Measurements from ENCODE around the gene MRPS35.
A peak's percentile ranks its signal among the peaks of the same experiment; 100 is the strongest.
"Not testable (repeated sequence)": the region's sequence is repeated elsewhere in the genome, so short reads cannot be mapped to it uniquely, and the experiment has no call there.

Gene MRPS35

DNA sequence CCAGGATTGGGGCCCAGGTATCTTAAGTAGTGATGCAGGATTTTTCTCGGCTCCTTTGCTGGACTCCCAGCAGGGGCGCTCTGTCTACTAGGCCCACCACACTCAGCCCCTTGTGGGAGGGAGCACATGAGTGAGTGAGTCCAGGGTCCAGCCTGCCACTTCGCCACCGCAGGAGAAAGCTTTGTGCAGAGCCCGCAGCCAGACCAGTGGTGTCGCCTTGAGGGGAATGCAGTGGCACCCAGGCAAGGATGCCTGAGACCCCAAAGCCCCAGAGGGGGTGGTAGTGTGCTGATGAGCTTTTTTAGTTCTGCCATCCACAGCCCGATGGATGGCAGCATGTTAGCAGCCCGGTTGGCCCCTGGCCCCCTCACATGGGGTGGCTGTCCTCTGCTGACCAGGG is 5.4 kb upstream of the MRPS35 start:
- no peak for FAIRE-seq

DNA sequence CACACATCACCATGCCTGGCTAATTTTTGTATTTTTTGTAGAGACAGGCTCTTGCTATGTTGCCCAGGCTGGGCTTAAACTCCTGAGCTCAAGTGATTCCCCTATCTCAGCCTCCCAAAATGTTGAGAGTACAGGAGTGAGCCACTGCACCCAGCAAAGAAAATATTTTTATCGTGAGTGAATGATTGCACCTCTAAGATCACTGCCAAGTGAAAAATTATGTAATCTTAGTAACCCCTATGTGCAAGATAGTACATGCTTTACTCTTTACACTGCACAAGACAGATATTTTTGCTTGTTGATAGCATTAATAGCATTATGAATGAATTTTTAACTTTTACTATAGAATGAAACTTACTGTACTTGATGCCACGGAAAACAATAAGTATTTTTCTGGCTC is 3.4 kb upstream of the MRPS35 start:
- DNase-seq (ENCODE audit: extremely low spot score, insufficient read length, low read depth) (no peak), FAIRE-seq (no peak)

More for the DNA sequence above, 5.4 kb upstream of the MRPS35 start:
- no peak for DNase-seq (ENCODE audit: extremely low spot score, insufficient read length, low read depth)

DNA sequence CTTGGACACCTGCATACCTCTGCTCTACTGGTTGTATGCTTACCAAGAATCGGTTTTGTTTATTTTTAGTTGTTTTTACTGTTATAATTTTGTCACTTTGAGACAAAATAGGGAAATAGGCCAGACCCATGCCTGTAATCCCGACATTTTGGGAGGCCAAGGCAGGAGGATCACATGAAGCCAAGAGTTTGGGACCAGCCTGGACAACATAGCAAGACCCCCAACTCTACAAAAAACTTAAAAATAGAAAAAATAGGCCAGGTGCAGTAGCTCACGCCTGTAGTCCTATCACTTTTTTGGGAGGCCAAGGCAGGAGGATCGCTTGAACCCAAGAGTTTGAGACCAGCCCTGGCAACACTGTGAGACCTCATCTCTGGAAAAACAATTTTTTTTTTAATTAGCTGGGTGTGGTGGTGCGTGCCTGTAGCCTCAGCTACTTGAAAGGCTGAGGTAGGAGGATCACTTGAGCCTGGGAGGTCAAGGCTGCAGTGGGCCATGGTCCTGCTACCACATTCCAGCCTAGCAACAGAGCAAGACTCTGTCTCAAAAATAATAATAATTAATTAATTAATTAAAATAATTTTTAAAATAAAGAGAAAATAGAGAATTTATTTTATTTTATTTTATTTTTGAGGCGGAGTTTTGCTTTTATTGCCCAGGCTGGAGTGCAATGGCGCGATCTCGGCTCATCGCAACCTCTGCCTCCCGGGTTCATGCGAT is 1.3 kb upstream of the MRPS35 start:
- no peak for FAIRE-seq
- no peak for DNase-seq (ENCODE audit: extremely low spot score, insufficient read length, low read depth)

DNA sequence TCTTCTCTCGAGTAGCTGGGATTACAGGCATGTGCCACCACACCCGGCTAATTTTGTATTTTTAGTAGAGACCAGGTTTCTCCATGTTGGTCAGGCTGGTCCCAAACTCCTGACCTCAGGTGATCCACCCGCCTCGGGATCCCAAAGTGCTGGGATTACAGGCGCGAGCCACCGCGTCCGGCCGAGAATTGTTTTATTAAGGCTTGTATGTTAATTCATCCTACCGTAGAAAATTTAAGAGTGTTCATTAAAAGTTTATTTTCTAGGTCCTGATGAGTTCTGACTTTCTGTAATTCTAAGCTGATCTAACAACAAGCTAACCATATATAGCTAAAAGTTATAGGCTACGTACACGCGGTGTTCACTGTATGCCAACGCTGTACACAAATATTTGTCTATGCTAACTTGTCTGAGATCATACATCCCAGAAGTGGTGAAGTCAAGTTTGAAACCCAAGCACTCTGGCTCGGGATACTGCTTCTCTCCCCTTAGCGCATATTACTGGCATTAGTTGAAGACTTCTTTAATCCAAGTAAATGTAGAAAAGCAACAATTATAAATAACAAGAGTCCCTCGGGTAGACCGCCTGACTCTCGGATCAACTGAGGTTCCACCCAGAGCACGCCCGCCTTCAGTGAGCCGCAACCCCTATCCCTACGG is 570 bp upstream of the MRPS35 start:
- no peak for FAIRE-seq

DNA sequence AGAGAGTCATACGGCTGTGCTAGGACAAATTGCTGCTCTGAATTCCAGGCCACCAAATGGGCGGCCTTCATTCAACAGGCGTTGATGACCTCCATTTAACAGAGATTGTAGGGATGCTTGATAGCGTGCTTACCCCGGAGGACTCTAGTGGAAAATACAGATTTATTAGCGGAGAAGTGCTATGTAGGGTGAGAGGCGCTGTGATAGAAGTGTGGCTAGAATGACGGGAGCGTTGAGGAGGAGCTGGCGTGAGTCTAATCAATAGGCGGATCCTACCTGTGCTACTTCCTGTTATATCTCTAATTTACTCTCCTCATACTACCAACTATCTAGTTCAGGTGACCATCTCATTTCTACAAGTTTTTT is 668 bp downstream of the MRPS35 start:
- DNase-seq (ENCODE audit: extremely low spot score, insufficient read length, low read depth) (no peak), FAIRE-seq (no peak)

More for the DNA sequence above, 570 bp upstream of the MRPS35 start:
- DNase-seq (ENCODE audit: extremely low spot score, insufficient read length, low read depth): no peak

DNA sequence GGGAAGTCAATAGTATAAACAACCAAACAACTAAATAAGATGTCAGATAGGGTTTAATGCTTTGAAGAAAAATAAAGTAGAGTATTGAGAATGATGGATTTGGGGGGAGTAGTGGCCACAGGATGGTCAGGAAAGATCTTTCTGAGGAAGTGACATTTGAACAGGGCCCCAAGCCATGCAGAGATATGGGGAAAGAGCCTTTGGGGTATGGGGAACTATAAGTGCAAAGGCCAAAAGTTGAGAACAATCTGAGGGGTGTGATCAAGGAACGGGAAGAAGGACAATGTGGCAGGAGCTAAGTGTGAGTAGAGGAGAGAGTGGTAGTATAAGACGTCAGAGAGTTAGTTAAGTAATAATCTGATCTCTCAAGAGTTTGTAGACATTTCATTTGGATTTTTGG is 1.3 kb downstream of the MRPS35 start:
- DNase-seq (ENCODE audit: extremely low spot score, insufficient read length, low read depth): no peak
- FAIRE-seq: no peak

DNA sequence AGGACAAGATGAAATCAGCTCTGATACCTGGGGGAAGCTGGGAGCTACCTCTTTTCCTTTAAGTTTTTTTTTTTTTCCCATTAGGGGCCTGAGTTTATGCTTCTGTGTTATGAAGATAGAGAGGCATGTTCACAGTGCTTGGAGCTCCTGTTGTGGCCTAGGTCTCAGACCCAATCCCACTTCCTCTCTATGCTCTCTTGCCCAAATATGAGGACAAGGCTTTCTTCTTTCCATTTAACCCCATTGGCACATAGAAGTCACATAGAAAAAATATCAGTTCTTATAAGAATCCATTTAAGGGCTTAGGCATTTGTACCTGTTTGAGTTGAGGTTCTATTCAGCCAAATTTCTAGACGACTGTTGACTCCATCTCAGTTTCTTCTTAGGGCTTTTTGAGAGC is 12.6 kb downstream of the MRPS35 start:
- DNase-seq (ENCODE audit: extremely low spot score, insufficient read length, low read depth) (no peak), FAIRE-seq (no peak)

DNA sequence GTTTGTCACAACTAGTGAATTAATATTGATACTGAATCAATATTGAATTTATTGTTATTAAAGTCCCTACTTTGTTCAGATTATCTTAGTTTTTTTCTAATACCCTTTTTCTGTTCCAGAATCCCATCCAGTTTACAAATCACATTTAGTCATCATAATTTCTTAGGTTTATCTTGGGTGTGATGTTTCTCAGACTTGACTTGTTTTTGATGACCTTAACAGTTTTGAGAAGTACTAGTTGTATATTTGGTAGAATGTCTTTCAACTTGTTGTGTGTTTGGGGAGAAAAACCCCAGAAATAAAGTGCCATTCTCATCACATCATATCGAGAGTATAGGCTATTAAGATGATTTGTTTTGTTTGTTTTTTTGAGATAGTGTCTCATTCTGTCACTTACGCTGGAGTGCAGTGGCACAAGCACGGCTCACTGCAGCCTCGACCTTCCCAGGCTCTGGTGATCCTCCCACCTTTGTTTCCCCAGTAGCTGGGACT is 19.5 kb downstream of the MRPS35 start:
- FAIRE-seq (no peak), DNase-seq (ENCODE audit: extremely low spot score, insufficient read length, low read depth) (no peak)

DNA sequence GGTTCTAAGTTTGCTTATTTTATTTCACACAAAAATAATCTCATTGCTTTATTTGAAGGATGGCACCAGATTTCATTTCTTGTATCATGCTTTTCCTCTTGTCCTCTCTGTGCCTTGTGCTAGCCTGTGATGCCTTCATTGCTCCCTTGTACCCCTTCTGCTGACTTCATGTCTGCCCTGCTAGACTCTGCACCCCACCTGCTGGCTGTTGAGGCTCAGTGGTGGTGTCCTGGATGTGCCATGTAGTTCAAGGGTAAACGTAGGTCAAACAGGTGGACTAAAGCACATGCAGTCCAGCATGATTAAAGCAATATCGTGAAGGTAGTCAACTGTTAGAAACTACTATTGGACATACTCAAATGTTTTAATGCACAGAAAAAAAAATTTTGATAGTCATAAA is 21.6 kb downstream of the MRPS35 start:
- DNase-seq (ENCODE audit: extremely low spot score, insufficient read length, low read depth) (no peak), FAIRE-seq (no peak)

DNA sequence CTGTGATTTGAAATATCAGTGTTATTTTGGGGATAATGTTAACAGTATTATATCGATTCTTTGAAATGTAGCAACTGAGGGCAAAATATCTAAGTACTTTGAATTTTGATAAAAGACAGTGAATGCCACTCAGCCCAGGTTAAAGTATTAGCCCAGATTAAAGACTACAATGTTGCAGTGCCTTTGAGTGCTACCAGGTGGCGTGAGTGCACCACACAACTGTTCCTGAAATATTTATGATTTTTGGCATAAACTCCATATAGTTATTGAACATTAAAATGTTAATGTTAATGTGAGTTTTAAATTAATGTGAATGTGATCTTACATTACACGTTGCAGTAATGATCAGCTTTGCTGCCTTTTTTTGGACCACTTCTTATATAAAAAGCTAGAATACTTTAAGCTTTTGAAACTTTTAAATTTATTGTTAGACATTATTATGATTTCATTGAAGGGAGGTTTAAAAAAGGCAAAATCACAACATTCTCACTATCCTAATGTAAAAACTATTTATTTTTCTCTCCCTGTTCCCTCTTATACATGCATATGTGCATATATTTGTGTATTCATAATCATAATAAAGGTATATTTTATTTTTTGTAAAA is 22.5 kb downstream of the MRPS35 start:
- peak; percentile 36 for DNase-seq (ENCODE audit: extremely low spot score, insufficient read length, low read depth)
- FAIRE-seq: peak; percentile 65

DNA sequence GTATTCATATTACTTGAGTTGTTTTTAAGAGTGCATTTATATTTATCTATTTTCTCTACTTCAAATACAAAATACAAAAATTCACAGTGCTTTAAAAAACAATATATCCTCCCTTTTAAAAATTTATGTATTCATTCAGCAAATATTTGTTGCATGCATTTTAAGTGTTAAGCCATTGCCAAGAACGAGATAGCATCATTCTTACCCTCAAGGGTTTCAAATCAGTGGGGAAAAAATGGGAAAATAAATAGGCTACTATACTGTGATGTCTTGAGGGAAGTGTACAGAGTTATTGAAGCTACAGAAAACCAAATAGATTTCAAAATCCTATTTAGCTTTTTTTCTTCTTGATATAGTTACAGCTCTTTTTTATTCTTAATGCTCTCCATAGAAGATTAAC is 23.2 kb downstream of the MRPS35 start:
- FAIRE-seq (no peak), DNase-seq (ENCODE audit: extremely low spot score, insufficient read length, low read depth) (no peak)

DNA sequence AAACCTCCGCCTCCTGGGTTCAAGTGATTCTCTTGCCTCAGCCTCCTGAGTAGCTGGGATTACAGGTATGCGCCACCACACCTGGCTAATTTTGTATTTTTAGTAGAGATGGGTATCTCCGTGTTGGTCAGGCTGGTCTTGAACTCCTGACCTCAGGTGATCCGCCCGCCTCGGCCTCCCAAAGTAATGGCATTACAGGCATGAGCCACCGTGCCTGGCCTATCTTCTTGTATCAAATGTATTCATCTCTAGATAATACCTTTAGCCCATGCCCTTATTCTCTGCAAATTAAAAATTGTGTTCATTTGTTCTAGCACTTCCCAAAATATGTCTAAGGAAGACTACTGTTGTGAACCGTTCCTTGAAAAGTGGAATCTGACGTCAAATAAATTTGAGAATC is 23.7 kb downstream of the MRPS35 start:
- not testable (repeated sequence) for FAIRE-seq; DNase-seq (ENCODE audit: extremely low spot score, insufficient read length, low read depth)

DNA sequence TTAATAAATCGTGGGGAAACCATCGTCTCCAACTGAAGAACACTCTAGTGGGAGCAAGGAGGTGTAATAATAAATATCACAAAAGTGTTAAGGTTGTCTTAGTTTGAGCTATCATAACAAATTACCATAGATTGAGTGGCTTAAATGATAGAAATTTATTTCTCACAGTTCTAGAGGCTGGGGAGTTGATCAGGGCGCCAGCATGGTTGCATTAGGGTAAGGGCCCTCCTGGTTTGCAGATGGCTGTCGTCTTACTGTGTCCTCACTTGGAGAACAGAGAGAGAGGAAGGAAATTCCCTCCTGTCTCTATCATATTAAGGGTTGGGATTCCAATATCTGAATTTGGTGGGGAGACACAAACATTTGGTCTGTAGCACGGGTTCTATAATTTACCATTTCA is 33.0 kb downstream of the MRPS35 start:
- DNase-seq (ENCODE audit: extremely low spot score, insufficient read length, low read depth) (no peak), FAIRE-seq (no peak)

DNA sequence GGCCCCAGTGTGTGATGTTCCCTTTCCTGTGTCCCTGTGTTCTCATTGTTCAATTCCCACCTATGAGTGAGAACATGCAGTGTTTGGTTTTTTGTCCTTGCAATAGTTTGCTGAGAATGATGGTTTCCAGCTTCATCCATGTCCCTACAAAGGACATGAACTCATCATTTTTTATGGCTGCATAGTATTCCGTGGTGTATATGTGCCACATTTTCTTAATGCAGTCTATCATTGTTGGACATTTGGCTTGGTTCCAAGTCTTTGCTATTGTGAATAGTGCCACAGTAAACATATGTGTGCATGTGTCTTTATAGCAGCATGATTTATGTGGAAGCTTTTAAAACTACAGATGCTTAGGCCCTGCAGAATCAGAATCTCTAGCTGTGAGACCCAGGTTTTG is 35.1 kb downstream of the MRPS35 start:
- DNase-seq (ENCODE audit: extremely low spot score, insufficient read length, low read depth); FAIRE-seq: not testable (repeated sequence)

DNA sequence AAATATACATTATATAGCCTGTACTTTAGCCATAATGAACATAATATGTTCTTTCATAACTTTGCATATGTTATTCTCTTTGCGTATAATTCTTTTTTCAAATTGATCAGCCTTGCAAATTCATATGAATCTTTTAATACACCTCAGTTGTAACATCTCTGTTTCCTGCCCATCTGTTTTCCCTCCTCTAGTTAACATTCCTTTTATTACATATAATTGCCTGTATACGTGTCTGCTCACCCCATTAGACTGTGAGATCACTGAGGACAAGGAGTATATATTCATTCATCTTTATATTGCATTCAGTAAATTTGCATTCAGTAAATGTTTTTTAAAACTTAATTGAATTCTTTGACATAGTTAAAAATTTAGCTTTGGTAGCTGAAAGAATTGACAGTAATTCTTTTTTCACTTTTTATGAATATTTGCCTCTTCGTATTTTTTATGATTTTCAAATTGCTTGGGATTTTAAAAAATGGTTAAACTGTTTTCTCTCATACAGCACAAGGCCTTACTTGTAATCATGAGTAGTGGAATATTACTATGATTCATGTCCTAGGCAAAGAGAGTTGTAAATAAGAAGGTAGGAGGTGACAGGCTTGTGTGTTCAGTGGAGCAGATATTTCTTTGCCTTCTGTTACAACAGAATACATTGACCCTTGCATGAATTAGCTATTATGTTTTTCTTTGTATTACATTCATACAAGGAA is 36.6 kb downstream of the MRPS35 start:
- FAIRE-seq (no peak), DNase-seq (ENCODE audit: extremely low spot score, insufficient read length, low read depth) (no peak)

DNA sequence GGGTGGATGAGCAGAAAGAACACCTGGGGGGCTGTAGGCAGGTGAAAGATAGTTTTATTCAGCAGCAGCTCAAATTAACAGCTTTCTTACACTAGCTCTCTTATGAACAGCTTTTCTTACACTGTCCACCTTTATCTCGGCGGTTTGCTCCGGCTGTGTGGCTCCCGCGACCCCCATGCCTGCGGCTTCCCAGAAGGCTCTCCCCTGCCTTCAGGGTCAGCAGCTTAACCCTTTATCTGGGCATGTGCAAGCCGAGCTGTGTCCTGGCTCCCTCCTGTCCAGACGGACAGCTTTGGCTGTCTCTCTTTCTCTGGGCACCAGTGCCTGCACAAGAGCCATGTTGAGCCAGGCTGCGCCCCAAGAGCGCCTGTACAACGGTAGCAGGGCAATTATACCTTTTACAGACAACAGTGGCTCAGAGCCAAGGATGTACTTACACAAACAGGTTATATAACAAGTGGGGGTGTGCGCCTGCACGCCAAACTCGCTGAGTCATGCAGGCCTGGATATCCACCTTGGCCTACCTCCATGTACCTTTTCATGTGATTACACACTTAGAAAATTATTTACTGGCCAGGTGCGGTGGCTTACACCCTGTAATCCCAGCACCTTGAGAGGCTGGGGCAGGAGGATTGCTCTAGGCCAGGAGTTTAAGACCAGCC is 40.9 kb downstream of the MRPS35 start:
- DNase-seq (ENCODE audit: extremely low spot score, insufficient read length, low read depth) (no peak), FAIRE-seq (no peak)

DNA sequence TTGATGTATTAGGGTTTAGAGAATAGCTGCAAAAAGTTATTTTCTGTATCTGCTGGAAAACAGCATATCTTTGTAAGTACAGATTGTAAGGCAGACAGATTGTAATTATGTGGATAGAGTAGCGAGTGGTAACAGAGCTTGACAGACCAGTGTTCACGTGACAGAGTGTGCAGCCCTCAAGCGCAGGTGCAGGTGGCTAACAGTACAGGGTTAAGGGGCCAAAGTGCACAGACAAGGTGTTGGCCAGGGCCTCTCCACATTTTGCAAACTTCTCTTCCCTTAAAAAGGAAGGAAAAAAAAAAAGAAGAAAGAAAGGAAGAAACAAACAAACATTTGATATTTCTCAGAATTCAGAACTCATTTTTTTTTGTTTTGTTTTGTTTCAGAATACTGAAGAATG is 44.2 kb downstream of the MRPS35 start:
- DNase-seq (ENCODE audit: extremely low spot score, insufficient read length, low read depth) (no peak), FAIRE-seq (no peak)

DNA sequence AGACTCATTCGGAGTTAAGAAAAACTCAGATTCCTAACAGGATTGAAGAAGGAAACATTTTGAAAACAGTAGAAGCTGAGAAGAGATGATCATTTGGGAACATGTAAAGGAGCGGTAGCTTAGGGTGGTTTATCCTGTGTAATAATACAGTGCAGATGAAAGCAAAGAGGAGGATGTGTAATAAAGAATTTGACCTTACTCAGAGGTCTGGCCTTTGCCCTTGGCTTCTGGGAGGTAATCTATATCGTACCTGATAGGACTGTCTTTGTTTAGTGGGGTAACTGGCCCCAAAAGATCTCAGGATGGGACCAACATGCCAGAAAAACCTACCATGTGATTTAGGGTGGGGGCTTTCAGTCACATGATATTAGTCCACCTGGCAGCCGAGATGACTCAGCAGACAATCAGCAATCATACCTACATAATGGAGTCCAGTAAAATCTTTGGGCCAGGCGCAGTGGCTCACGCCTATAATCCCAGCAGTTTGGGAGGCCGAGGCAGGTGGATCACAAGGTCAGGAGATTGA is 46.1 kb downstream of the MRPS35 start:
- no peak for DNase-seq (ENCODE audit: extremely low spot score, insufficient read length, low read depth)
- FAIRE-seq: no peak

DNA sequence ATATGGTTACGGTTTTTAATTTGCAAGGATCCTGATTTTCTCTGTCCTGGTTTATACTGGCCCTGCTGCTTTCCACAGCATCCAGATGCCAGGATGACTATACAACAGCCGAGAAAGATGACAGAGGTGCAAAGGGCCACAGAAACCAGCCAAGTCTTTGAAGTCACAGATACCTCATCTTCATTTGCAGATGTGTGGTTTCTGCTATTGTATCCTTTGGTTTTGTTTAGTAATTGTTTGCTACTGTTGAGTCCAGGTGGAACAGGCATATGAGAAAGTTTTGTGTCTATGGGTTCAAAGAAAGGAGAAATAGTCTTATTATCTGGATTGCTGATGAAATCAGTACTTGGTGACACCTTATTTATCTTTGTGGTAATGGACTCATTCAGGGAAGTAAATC is 52.1 kb downstream of the MRPS35 start:
- no peak for FAIRE-seq

DNA sequence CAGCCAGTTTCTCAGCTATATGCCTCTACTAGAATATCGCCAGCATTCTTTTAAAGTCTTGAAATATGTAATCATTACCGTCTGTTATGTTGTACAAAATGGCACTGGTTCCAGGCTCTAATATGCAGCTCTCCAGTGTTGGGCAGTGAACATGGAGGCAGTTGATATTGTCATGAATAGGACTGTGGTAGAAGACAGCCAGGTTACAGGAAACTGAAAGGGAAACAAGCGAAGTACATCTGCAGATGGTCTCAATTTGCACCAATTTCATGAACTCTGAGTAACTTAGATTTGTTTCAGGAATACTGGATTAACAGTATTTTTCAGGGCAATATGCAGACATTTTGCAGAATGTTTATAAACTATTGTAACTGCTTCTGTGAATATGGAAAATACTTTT is 56.0 kb downstream of the MRPS35 start:
- FAIRE-seq: no peak

More for the DNA sequence above, 52.1 kb downstream of the MRPS35 start:
- DNase-seq (ENCODE audit: extremely low spot score, insufficient read length, low read depth): no peak

More for the DNA sequence above, 56.0 kb downstream of the MRPS35 start:
- DNase-seq (ENCODE audit: extremely low spot score, insufficient read length, low read depth): no peak

Measured in GM18507 (cell line).